PC-3 (cell line): ENCODE measurements around the gene TPR.
A peak's percentile ranks its signal among the peaks of the same experiment; 100 is the strongest.

Source experiments
- EZH2 ChIP-seq: fragments of 300-600 bp; sonication (generic); IDR thresholded peaks from one replicate; pipeline ENCODE4 v1.6.1; 2017; ENCODE audit warnings: antibody characterized with exemption, mild to moderate bottlenecking, low read length; ENCODE audit not compliant: unreplicated experiment
- EZH2phosphoT487 ChIP-seq: fragments of 300-600 bp; sonication (generic); IDR thresholded peaks from 2 replicates; pipeline ENCODE4 v1.6.1; 2018; ENCODE audit warnings: mild to moderate bottlenecking, antibody characterized with exemption, low read length, borderline replicate concordance
- TF ChIP-seq, protein P1 (sequence below): fragments of 300-600 bp; sonication (generic); conservative IDR thresholded peaks from 2 replicates; pipeline ENCODE4 v1.5.1; 2017; ENCODE audit warnings: antibody characterized with exemption, low read depth, mild to moderate bottlenecking, low read length

DNA sequence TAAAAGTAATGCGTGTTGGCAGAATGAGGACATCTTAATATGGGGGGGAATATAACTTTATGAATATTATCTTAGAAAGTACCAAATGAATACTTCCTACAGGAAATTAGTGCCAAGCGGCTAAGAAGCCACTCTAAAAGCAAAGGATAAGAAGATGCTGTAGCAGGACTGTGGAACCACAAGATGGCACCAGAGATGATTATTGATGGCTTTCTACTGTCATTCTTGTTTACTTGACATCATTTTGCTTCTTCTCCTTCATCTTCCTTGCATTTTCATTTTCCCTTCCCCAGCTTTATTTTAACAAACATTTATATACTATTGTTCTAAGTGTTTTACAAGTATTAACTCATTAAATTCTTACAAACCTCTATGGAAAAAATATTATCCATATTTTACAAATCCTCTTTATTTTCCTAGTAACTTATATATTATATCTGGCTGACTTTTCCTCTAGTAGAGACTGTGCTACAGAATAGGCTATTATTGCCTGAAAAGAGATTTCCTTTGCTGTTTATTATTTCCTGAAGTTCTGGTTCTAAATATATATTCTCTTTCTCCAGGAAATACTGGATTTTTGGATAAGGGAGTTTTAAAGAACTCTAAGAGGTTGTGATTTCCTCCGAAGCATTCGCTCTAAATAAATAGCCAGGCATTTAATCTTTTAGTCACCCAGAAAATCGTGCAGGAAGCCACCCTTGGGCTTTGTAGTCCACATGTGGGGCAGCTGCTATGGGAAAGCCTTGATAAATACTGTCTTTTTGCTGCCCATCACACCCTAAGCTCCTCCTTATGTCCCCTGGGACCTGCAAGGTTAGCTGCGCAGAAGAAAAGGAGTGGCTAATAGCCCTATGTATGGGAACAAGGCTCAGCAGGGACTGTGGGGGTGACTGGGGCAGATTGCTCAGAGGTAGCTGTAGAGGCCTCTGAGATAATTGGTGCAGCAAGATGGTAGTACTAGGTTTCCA lies 69.8 kb downstream of the TPR start:
- TF ChIP-seq, protein P1, sequence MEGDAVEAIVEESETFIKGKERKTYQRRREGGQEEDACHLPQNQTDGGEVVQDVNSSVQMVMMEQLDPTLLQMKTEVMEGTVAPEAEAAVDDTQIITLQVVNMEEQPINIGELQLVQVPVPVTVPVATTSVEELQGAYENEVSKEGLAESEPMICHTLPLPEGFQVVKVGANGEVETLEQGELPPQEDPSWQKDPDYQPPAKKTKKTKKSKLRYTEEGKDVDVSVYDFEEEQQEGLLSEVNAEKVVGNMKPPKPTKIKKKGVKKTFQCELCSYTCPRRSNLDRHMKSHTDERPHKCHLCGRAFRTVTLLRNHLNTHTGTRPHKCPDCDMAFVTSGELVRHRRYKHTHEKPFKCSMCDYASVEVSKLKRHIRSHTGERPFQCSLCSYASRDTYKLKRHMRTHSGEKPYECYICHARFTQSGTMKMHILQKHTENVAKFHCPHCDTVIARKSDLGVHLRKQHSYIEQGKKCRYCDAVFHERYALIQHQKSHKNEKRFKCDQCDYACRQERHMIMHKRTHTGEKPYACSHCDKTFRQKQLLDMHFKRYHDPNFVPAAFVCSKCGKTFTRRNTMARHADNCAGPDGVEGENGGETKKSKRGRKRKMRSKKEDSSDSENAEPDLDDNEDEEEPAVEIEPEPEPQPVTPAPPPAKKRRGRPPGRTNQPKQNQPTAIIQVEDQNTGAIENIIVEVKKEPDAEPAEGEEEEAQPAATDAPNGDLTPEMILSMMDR, result peak; percentile 68
- no peak for TF ChIP-seq EZH2phosphoT487
- TF ChIP-seq EZH2, result no peak
